GM12878 (cell line): ENCODE measurements around the gene RPL34. TPM values are rescaled to one million over a fixed set of nuclear protein-coding genes. Genes with fewer than 3 reads are reported as not detected.
A peak's percentile ranks its signal among the peaks of the same experiment; 100 is the strongest.

Experiments
- BCL11A ChIP-seq: IDR thresholded peaks from 2 replicates; pipeline ENCODE4 v1.6.1; 2011; ENCODE audit warnings: low read depth, low read length
- BCL3 ChIP-seq: IDR thresholded peaks from 2 replicates; pipeline ENCODE4 v1.6.1; 2011; ENCODE audit warnings: borderline replicate concordance, low read depth, mild to moderate bottlenecking, moderate library complexity, low read length; ENCODE audit not compliant: insufficient read depth, poor library complexity, severe bottlenecking
- BHLHE40 ChIP-seq, 2 experiments: fragments of 450-650 bp in 1 of 2; IDR thresholded peaks; 2 replicates each; pipeline ENCODE4 v1.6.1; 2011 to 2017; ENCODE audit warnings: low read depth in 2 of 2, borderline replicate concordance in 1 of 2, improper control_type of control experiment in 1 of 2, low read length in 1 of 2, mild to moderate bottlenecking in 1 of 2
- CBFB ChIP-seq: IDR thresholded peaks from 2 replicates; pipeline ENCODE4 v1.6.1; 2016; ENCODE audit warnings: antibody characterized with exemption, low read depth
- CEBPB ChIP-seq, 2 experiments: fragments of 150-350 bp in 1 of 2; IDR thresholded peaks; 2 replicates each; pipeline ENCODE4 v1.6.1; 2012 to 2014; ENCODE audit warnings: low read depth in 2 of 2, low read length in 2 of 2, borderline replicate concordance in 1 of 2, inconsistent platforms in 1 of 2
- CEBPZ ChIP-seq: fragments of 150-350 bp; IDR thresholded peaks from 2 replicates; pipeline ENCODE4 v1.6.1; 2016; ENCODE audit warnings: low read depth, low read length
- CHD1 ChIP-seq: IDR thresholded peaks from 2 replicates; pipeline ENCODE4 v1.6.1; 2012; ENCODE audit warnings: low read depth, low read length, improper control_type of control experiment
- ESRRA ChIP-seq: IDR thresholded peaks from 2 replicates; pipeline ENCODE4 v1.6.1; 2012; ENCODE audit warnings: mild to moderate bottlenecking, low read length, improper control_type of control experiment
- IKZF2 ChIP-seq, 2 experiments: fragments of 450-650 bp; IDR thresholded peaks; 2 replicates each; pipeline ENCODE4 v1.6.1; 2017; ENCODE audit warnings: mild to moderate bottlenecking in 2 of 2, moderate library complexity in 2 of 2
- JUNB ChIP-seq: IDR thresholded peaks from 2 replicates; pipeline ENCODE4 v1.6.1; 2016; ENCODE audit warnings: antibody characterized with exemption, mild to moderate bottlenecking
- MAX ChIP-seq: IDR thresholded peaks from 2 replicates; pipeline ENCODE4 v1.6.1; 2012; ENCODE audit warnings: low read depth, low read length, improper control_type of control experiment
- MTA3 ChIP-seq: IDR thresholded peaks from 2 replicates; pipeline ENCODE4 v1.6.1; 2012; ENCODE audit warnings: low read length, inconsistent platforms, borderline replicate concordance
- NFIC ChIP-seq: IDR thresholded peaks from 2 replicates; pipeline ENCODE4 v1.6.1; 2012; ENCODE audit warnings: low read depth, mild to moderate bottlenecking, inconsistent platforms, low read length, moderate library complexity
- NFYB ChIP-seq: IDR thresholded peaks from 2 replicates; pipeline ENCODE4 v1.6.1; 2011; ENCODE audit warnings: low read depth, mild to moderate bottlenecking, low read length, improper control_type of control experiment, moderate library complexity; ENCODE audit not compliant: insufficient read depth
- NRF1 ChIP-seq: conservative IDR thresholded peaks from 2 replicates; pipeline ENCODE4 v1.6.1; 2011; ENCODE audit warnings: mild to moderate bottlenecking, low read depth, low read length, improper control_type of control experiment
- PAX5 ChIP-seq: IDR thresholded peaks from 2 replicates; pipeline ENCODE4 v1.6.1; 2011; ENCODE audit warnings: low read depth, low read length, borderline replicate concordance
- PAX8 ChIP-seq: fragments of 450-650 bp; IDR thresholded peaks from 2 replicates; pipeline ENCODE4 v1.6.1; 2017; ENCODE audit warnings: mild to moderate bottlenecking, moderate library complexity
- PML ChIP-seq: IDR thresholded peaks from 2 replicates; pipeline ENCODE4 v1.6.1; 2012; ENCODE audit warnings: low read length, inconsistent platforms
- POLR2AphosphoS2 ChIP-seq: IDR thresholded peaks from 2 replicates; pipeline ENCODE4 v1.6.1; 2011; ENCODE audit warnings: low read depth, mild to moderate bottlenecking, low read length, improper control_type of control experiment, moderate library complexity
- POU2F2 ChIP-seq: IDR thresholded peaks from 3 replicates; pipeline ENCODE4 v1.6.1; 2011; ENCODE audit warnings: low read depth, mild to moderate bottlenecking, low read length, borderline replicate concordance
- SMAD5 ChIP-seq: IDR thresholded peaks from 2 replicates; pipeline ENCODE4 v1.6.1; 2016; ENCODE audit warnings: antibody characterized with exemption, low read depth
- SP1 ChIP-seq: IDR thresholded peaks from one replicate; pipeline ENCODE4 v1.6.1; 2011; ENCODE audit warnings: low read depth, low read length
- SREBF1 ChIP-seq: IDR thresholded peaks from 2 replicates; pipeline ENCODE4 v1.6.1; 2012; ENCODE audit warnings: mild to moderate bottlenecking, low read length
- TARDBP ChIP-seq: IDR thresholded peaks from 2 replicates; pipeline ENCODE4 v1.6.1; 2016; ENCODE audit warnings: borderline replicate concordance
- ZNF384 ChIP-seq: IDR thresholded peaks from 2 replicates; pipeline ENCODE4 v1.6.1; 2012; ENCODE audit warnings: low read depth, mild to moderate bottlenecking, low read length, improper control_type of control experiment, borderline replicate concordance
- ZNF622 ChIP-seq: fragments of 450-650 bp; IDR thresholded peaks from 2 replicates; pipeline ENCODE4 v1.6.1; 2017; ENCODE audit warnings: mild to moderate bottlenecking, inconsistent platforms
- ZSCAN29 ChIP-seq: fragments of 450-650 bp; IDR thresholded peaks from 2 replicates; pipeline ENCODE4 v1.6.1; 2017; ENCODE audit warnings: mild to moderate bottlenecking, moderate library complexity
- polyA plus RNA-seq, 11 experiments: library from polyadenylated mRNA; depleted of rRNA in 4 of 11; unstranded in 6 of 11; stranded (reverse) in 5 of 11; fragments of >200 nt; fragmentation: Nextera tagmentation in 4 of 11; fragmentation: Illumina TruSeq in 1 of 11; extraction: Ambion mirVana in 4 of 11; extraction: Trizol in 1 of 11; gene quantifications; 1 replicate in 1 of 11; 2 replicates in 10 of 11; pipeline versions ENCODE4 v1.2.1 to v1.2.3, GENCODE V29; 2011 to 2016; ENCODE audit warnings: inconsistent platforms in 2 of 11, missing spikeins in 2 of 11, low read depth in 1 of 11
- total RNA-seq, 4 experiments: library from RNA; depleted of rRNA in 3 of 4; stranded (reverse); fragments of >200 nt in 3 of 4; fragmentation: Illumina TruSeq in 1 of 4; extraction: Trizol in 1 of 4; gene quantifications; 2 replicates each; pipeline versions ENCODE4 v1.2.1 to v1.2.3, GENCODE V29; 2013 to 2021

The RPL34 gene
- total and polyA plus RNA-seq, 10 of the 15 experiments (the other 5 are each of a cell fraction or from before 2014, with no cell fraction given) = 1,792 to 6,697 (median 2,464) TPM

DNA sequence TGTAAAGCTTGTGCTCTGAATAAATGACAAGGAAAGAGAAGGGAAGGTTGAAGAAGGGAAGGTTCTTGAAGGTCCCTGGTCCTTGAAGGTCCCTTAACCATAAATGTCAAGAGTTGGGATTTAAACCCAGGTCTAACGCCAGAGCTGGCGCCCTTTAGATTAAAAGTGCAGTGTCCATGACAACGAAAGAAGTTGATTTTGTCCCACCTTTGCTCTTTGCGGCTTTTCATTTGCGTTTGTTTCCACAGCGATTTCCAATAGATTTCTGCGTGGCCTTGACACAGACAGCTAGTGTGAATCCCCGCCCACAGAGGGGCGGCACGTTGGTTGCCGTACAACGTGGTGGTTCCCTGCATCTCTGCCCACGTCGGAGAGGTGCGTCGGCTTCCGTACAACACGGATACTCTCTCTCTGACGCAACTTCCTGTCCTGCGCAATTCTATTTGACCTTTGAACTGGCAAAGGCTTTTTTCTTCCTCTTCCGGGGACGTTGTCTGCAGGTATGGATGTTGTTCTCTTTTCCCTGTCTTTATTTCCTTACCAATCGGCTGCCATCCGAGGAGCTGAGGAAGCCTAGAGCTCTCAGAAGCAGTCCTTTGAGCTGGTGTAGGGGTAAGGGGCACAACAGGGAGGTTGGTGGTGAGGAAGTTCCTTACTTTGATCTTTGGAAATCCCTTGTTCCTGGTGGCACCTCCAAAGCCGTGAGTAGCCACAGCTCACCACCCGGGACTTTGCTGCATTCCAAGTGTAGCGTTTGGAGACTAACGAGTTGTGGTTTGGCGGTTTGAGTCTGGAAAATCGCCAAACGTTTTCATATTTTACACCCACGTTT is at the start of gene RPL34 (continued):
- peak; percentile 99 for TF ChIP-seq SMAD5
- peak; percentile 90; the same call in 2 of the 3 replicates for TF ChIP-seq POU2F2
- TF ChIP-seq PAX5 = peak; percentile 12; the same call in 1 of the 2 replicates
- peak; percentile 48 for TF ChIP-seq SP1
- TF ChIP-seq IKZF2 (IDR thresholded peaks at IDR 0.05) = peak; percentile 58 to 67
- TF ChIP-seq CHD1 = no peak
- peak; percentile 53; the same call in 1 of the 2 replicates for TF ChIP-seq ZNF384
- TF ChIP-seq NFIC = peak; percentile 66; the same call in 1 of the 2 replicates
- TF ChIP-seq ESRRA = peak; percentile 78; the same call in 1 of the 2 replicates
- TF ChIP-seq PML = peak; percentile 99
- TF ChIP-seq ZSCAN29 = 0 out of 2 replicates have a peak, but pooled peaks have one; percentile 22
- TF ChIP-seq BCL3 = no peak
- TF ChIP-seq CBFB = peak; percentile 85; the same call in 1 of the 2 replicates
- peak; percentile 79 for TF ChIP-seq SREBF1
- TF ChIP-seq JUNB = no peak
- no peak; the same call in none of the 2 replicates for TF ChIP-seq MAX
- TF ChIP-seq CEBPB (IDR thresholded peaks at IDR 0.05; ENCODE audit: borderline replicate concordance in 1 of 2, low read depth in 2 of 2, low read length in 2 of 2) = no peak
- no peak for TF ChIP-seq BCL11A
- no peak for TF ChIP-seq PAX8
- peak; percentile 46 for TF ChIP-seq NRF1
- no peak for TF ChIP-seq TARDBP
- peak; percentile 97 for TF ChIP-seq POLR2AphosphoS2
- TF ChIP-seq BHLHE40 (IDR thresholded peaks at IDR 0.05; ENCODE audit: borderline replicate concordance in 1 of 2, low read depth in 2 of 2, low read length in 1 of 2) = peak in 1 of 2 experiments; percentile 14; a peak in 1 of 4 replicates
- TF ChIP-seq NFYB = no peak
- TF ChIP-seq MTA3 = peak; percentile 76; the same call in 1 of the 2 replicates
- no peak for TF ChIP-seq ZNF622
- no peak for TF ChIP-seq CEBPZ
